Right renal cortex interstitium (tissue), 3 donors: ENCODE data around the gene ZNF718. TPM values are rescaled to one million over a fixed set of nuclear protein-coding genes. Genes with fewer than 3 reads are reported as not detected.

Source experiments
- polyA plus RNA-seq, 3 donors: library from polyadenylated mRNA; unstranded; fragments of 120-200 nt; gene quantifications; one replicate each; pipeline ENCODE4 v1.2.1, GENCODE V29; 2013; ENCODE audit not compliant: insufficient read length in 3 of 3

The ZNF718 gene
- polyA plus RNA-seq, 3 donors = 7.7 to 13.8 (median 13.2) TPM

Other genes with a start within 250 kb of the ZNF718 start
- gene ZNF595, start 71.2 kb upstream of the ZNF718 start, polyA plus RNA-seq = 10 to 100 TPM; 15.3 to 38.8 (median 18.9) TPM
- 1 to 10 TPM; 2.0 to 2.4 (median 2.2) TPM for gene ZNF732, start 181.0 kb downstream of the ZNF718 start, polyA plus RNA-seq
- 10 to 100 TPM; 25.0 to 27.6 (median 27.4) TPM for gene ZNF141, start 213.3 kb downstream of the ZNF718 start, polyA plus RNA-seq